GM12878 (cell line): ENCODE measurements around the gene CREB3L1.

Experiments used
- BCL11A ChIP-seq: IDR thresholded peaks from 2 replicates; pipeline ENCODE4 v1.6.1; 2011; ENCODE audit warnings: low read depth, low read length
- BRCA1 ChIP-seq: IDR thresholded peaks from 2 replicates; pipeline ENCODE4 v1.6.1; 2011; ENCODE audit warnings: low read depth, low read length, improper control_type of control experiment
- EZH2 ChIP-seq: IDR thresholded peaks from 2 replicates; pipeline ENCODE4 v1.6.1; 2012; ENCODE audit warnings: low read depth, mild to moderate bottlenecking, control low read depth, inconsistent platforms, low read length, borderline replicate concordance; ENCODE audit not compliant: control insufficient read depth
- KDM1A ChIP-seq: fragments of 200-600 bp; sonication (generic); IDR thresholded peaks from 2 replicates; pipeline ENCODE4 v1.6.1; 2016; ENCODE audit warnings: borderline replicate concordance
- POLR2A ChIP-seq: IDR thresholded peaks from 2 replicates; pipeline ENCODE4 v1.6.1; 2011; ENCODE audit warnings: low read depth, mild to moderate bottlenecking, low read length
- SMARCA5 ChIP-seq: fragments of 450-650 bp; IDR thresholded peaks from 2 replicates; pipeline ENCODE4 v1.6.1; 2017; ENCODE audit warnings: mild to moderate bottlenecking
- TAF1 ChIP-seq: IDR thresholded peaks from 2 replicates; pipeline ENCODE4 v1.6.1; 2011; ENCODE audit warnings: mild to moderate bottlenecking, low read depth, low read length, borderline replicate concordance
- USF2 ChIP-seq: IDR thresholded peaks from 2 replicates; pipeline ENCODE4 v1.6.1; 2011; ENCODE audit warnings: low read depth, low read length, improper control_type of control experiment, borderline replicate concordance

- no peak for TF ChIP-seq BRCA1
- TF ChIP-seq USF2, result no peak
- TF ChIP-seq SMARCA5, result no peak
- no peak for TF ChIP-seq EZH2
- TF ChIP-seq POLR2A, result no peak
- no peak for TF ChIP-seq BCL11A
- TF ChIP-seq TAF1, result no peak
- TF ChIP-seq KDM1A, result no peak
Observed at GRCh38 chr11:46229230-46229629, 48.2 kb upstream of the CREB3L1 start.
